GM18502 (cell line): ENCODE data around the gene HTR4.
"Not testable (repeated sequence)": the region's sequence is repeated elsewhere in the genome, so short reads cannot be mapped to it uniquely, and the experiment has no call there.

Source experiments
- ATAC-seq: cut with Tn5 transposase; IDR thresholded peaks from one replicate; pipeline ENCODE4 v1.9.1; 2021; ENCODE audit warnings: mild to moderate bottlenecking; ENCODE audit not compliant: unreplicated experiment, poor library complexity

Gene HTR4

GRCh38 chr5:148484651-148485050 lies 169.7 kb downstream of the HTR4 start:
- ATAC-seq: no peak

- ATAC-seq: no peak
Measured at GRCh38 chr5:148483750-148484149, 170.6 kb downstream of the HTR4 start.

GRCh38 chr5:148482697-148483462 lies 171.4 kb downstream of the HTR4 start:
- ATAC-seq: peak; percentile 90

DNA sequence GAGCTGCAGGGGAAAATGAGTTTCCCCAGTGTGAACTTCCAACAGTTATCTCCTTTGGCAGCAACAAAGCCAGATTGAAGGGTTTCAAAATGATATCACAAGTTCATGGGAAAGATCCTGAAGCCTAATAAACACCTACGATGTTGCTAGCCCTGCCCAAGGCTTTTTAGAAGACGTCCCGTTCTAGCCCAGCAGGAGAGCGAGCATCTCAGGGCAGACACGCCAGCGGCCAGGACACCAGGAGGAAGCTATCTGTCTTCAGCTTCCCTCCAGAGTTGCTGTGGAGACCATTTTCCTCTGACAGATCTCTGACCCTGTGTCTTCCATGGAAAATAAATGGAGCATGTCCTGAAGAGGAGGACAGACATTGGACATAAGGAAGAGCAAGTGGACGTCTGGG lies 172.1 kb downstream of the HTR4 start:
- no peak for ATAC-seq

DNA sequence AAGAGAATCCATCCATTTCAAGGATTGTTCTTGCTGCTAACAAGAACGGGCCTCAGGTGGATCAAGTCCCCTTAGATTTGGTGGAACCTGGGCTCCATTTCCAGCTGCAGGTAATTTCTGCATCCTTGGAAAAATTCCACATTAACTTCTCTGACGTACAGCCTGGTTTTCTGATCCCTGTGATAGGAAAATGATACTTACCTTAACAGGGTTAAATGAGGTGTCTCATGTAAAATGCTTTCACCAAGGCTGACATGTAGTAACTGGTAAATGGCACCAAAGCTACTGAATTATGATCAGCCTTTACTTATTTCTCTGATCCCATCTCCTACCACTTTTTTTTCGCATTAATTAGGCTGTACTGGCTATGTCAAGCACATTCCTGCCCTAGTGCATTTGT lies 176.9 kb downstream of the HTR4 start:
- ATAC-seq: no peak

DNA sequence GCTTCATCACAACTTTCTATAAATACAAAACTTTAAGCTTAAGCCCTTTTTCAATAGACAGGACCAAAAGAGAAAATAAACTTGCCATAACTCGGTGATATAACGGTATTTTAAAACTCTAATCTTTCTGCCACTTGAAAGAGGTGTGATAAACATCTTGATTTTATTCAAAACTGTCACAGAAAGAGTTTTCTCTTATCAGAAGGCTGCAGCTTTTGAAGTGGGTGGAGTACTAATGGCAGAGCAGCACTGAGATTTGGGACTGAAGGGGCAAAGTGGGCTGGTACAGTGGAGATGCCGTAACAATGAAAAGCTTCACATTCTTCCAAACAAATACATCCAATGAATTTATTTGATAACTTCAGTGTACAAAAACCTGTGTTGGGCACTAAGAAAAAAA lies 178.0 kb downstream of the HTR4 start:
- no peak for ATAC-seq

DNA sequence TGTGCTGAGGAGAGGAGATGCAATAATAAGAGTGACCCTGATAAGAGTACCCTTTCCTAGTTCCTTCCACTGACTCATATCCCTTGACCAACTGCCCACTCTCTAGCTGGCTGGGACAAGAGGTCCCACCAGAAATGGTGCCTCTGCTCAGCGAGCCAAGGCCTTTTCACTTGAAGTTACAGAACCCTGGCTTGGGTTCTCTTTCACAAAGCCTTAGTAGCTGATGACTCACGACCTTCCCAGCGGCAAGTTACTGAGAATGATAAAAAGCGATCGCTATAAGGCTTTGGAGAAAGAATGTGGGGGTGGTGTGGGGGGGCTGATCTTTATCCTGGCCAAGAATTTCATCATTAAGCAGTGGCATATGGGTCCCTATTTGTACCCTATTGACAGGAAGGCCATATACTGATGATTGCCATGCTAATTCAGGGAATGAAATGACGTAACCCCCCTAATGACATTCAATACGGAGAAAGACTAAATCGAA lies 180.3 kb downstream of the HTR4 start:
- no peak for ATAC-seq

GRCh38 chr5:148471379-148471778 lies 182.9 kb downstream of the HTR4 start:
- ATAC-seq: no peak

DNA sequence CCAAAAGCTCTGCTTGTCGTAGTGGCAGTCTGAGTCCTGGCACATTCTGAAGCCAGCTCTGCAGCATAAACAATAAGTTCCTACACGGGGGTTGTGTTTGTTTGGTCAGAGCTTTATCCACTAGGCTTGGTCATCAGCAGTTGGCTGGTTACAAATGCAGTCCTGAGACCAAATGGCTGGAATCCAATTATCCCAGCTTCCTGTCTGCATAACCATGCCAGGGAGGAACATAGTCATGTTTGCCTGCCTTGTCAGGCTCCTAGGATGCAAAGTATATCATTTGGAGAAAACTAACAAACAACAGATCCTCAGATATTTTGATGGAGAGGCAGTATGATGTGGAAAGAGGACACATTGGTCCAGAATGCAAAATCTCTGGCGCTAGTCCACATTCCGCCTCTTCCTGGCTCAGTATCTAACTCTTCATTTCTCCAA lies 184.8 kb downstream of the HTR4 start:
- no peak for ATAC-seq

DNA sequence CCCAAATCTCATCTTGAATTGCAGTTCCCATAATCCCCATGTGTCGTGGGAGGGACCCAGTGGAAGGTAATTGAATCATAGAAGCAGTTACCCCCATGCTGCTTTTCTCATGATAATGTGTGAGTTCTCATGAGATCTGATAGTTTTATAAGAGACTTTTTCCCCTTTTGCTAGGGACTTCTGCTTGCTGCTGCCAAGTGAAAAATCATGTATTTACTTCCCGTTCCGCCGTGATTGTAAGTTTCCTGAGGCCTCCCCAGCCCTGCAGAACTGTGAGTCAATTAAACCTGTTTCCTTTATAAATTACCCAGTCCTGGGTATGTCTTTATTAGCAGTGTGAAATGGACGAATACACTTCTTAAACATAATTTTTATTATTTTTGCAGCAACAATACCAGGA lies 185.6 kb downstream of the HTR4 start:
- not testable (repeated sequence) for ATAC-seq

DNA sequence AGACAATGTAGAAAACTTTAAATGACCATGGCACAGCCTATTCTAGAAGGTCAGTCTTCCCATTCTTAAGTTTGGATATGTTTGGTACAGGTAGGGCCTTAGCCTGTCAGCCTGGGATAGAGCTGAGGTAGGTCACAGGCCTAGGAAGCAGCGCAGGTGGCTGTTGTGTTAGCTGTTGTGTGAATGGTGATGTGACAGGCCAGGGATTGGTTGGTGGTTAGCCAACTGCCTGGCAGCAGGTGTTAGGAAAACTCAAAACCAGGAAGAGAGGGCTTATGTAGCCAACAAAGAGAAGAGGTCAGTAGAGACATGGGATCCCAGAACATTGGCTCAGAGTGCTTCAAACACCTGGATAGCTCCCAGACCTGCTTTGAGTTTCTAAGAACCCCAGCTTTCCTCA lies 186.4 kb downstream of the HTR4 start:
- no peak for ATAC-seq

GRCh38 chr5:148466236-148466580 lies 188.1 kb downstream of the HTR4 start:
- no peak for ATAC-seq

DNA sequence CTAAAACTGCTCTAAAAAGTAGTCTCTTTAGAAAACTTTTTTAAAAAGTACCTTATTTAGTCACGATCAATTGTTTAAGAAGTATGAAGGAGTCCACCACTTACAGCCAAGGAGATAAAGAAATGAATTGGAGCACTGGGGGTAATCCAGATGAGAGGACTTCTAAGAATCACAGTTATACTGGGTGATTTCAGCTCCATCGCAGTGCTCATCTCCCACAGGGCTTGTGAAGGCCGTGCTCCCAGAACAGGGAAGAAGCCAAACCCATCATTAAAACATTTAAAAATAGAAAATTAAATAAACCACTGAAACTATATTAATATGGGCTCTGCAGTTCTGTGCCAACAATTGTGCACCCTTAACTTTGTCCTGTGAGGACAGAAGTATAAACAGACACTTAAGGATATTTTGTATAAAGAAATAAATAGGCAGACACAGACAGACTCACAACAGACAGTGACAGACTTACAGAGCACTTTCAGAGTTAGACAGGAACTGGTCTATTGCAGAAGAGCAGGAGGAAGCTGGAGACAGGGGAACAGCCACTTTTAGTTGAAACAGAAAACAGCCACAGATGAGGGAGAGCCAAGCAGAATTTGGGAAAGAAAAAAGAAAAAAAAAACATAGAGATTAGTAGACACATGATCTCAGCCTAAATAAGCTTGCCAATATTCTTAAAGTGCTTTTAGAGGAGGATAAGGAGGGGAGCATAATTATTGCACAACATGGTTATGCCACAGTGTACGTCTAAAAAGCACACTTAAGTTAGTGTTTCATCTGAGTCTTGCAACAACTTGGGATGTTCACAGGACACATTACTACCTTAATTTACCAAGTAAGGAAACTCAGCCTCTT lies 188.7 kb downstream of the HTR4 start:
- no peak for ATAC-seq

GRCh38 chr5:148459669-148460068 lies 194.7 kb downstream of the HTR4 start:
- ATAC-seq: no peak

- no peak for ATAC-seq
Measured at GRCh38 chr5:148458036-148458888, 196.1 kb downstream of the HTR4 start.

DNA sequence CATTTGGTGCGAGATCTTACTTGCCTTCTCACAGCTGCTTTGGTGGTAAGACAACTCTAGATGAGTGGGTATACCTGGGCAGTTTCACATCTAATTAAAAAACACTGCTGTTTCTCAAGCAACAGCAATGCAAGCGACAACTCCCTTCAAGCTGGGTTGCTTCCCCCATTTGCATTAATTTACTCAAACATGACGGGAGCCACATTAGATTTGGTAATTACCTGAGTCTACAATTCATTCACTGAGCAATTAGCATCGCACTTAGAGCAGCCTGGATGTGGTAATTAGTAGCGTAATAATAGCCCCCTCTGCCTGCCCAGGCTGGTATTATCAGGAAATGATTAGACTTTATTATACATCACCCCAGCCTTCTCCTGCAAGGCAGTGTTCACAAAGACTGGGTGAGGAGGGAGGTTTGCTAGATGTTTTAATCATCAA lies 197.1 kb downstream of the HTR4 start:
- peak; percentile 87 for ATAC-seq

DNA sequence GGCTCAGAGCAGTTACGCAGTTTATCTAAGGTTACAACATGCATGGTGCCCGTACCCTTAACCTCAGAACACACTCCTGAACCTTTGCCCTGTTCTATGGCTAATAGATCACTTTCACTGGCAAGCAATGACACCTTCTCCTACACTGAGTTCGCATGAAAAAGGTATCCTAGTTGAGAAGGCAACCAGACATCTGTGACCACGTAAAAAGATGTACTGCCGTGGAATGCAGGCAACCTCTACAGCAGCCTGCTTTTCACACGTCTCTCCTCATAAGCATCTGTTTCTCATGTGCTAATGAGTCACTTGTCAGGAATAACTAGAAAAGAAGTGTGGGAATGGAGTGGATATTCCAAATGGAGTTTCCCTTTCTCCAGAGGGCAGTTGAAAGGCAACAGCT lies 199.1 kb downstream of the HTR4 start:
- ATAC-seq: no peak

DNA sequence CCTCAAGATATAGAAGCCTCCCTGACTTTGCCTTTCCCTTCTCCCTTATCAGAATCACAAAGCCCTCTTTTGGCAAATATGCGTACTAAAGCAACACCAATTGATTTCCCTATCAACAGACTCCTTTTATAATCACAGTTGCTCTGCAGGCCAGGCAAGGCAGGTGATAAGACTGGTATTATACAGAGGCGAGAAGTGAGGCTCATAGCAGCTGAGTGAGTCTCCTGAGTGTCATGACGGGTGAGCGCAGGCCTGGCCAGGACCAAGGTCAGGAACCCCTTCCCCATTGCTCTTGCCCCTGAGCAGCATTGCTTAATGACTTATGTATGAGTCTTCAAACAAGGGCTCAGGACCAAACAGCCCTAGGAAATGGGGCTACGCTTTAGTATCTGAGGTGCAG lies 199.8 kb downstream of the HTR4 start:
- no peak for ATAC-seq

GRCh38 chr5:148452499-148453193 lies 201.7 kb downstream of the HTR4 start:
- no peak for ATAC-seq

DNA sequence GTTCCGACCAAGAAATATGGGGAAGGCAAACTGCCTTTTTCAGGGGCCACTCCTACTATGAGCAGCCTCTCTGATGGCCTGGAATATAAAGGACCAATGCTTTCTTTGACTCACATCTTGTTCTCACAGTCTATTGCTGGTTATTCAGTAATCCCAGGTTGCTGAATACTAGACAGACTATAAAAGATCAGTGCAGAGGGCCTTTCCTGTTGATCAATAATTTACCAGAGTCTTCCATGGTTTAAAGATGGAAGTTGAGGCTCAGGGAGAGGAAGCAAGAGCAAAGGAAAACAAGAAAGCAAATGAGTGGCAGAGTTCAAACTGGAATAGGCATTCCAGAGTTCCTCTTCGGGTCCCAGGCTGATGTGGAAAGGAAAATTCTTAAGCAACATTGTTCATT lies 207.7 kb downstream of the HTR4 start:
- no peak for ATAC-seq
